K562 (cell line): ENCODE measurements around the gene ALG1.
"Not testable (repeated sequence)": the region's sequence is repeated elsewhere in the genome, so short reads cannot be mapped to it uniquely, and the experiment has no call there.

Source experiments
- CBX5 ChIP-seq: IDR thresholded peaks from 2 replicates; pipeline ENCODE4 v1.6.1; 2014; ENCODE audit warnings: low read depth, borderline replicate concordance
- ELF1 ChIP-seq: fragments of 200-800 bp; sonication (Bioruptor generic); IDR thresholded peaks from 2 replicates; pipeline ENCODE4 v1.6.1; 2016; ENCODE audit warnings: missing genetic modification characterization, missing compliant biosample characterization
- GABPB1 ChIP-seq: sonication (generic); formaldehyde crosslinking; IDR thresholded peaks from 2 replicates; pipeline ENCODE4 v1.8.0; 2022; ENCODE audit warnings: mild to moderate bottlenecking, missing genetic modification reagents
- HMBOX1 ChIP-seq: sonication (generic); IDR thresholded peaks from 2 replicates; pipeline ENCODE4 v1.6.1; 2016
- MXI1 ChIP-seq: IDR thresholded peaks from 2 replicates; pipeline ENCODE4 v1.6.1; 2011; ENCODE audit warnings: low read depth, mild to moderate bottlenecking, improper control_type of control experiment, low read length
- MYC ChIP-seq, 2 experiments: fragments of 250-450 bp in 1 of 2; sonication (Bioruptor Pico) in 1 of 2; IDR thresholded peaks; 2 replicates each; pipeline versions ENCODE4 v1.5.1 to v1.6.1; 2012 to 2021; ENCODE audit warnings: low read depth in 2 of 2, borderline replicate concordance in 1 of 2, improper control_type of control experiment in 1 of 2, low read length in 1 of 2, mild to moderate bottlenecking in 1 of 2, moderate library complexity in 1 of 2
- ZBED1 ChIP-seq: IDR thresholded peaks from 2 replicates; pipeline ENCODE4 v1.6.1; 2014
- ZBTB49 ChIP-seq: sonication (generic); formaldehyde crosslinking; IDR thresholded peaks from 2 replicates; pipeline ENCODE4 v1.8.0; 2022; ENCODE audit warnings: missing genetic modification reagents, mild to moderate bottlenecking, borderline replicate concordance
- ZFPM2 ChIP-seq: fragments of 250-450 bp; sonication (Bioruptor Pico); IDR thresholded peaks from 2 replicates; pipeline ENCODE4 v1.5.1; 2022; ENCODE audit warnings: mild to moderate bottlenecking
- ZSCAN29 ChIP-seq: fragments of 450-650 bp; IDR thresholded peaks from 2 replicates; pipeline ENCODE4 v1.6.1; 2017
- TF ChIP-seq, protein P1 (sequence below), 3 experiments: IDR thresholded peaks in 2 of 3; conservative IDR thresholded peaks in 1 of 3; 2 replicates each; pipeline ENCODE4 v1.5.1; 2011 to 2012; ENCODE audit warnings: low read length in 3 of 3, mild to moderate bottlenecking in 3 of 3, control low read depth in 2 of 3, improper control_type of control experiment in 1 of 3, inconsistent platforms in 1 of 3, low read depth in 1 of 3, mixed read lengths in 1 of 3, moderate library complexity in 1 of 3; ENCODE audit not compliant: insufficient read depth in 2 of 3

GRCh38 chr16:5085716-5086115, 14.1 kb downstream of the ALG1 start:
- TF ChIP-seq ELF1 (tag); ZSCAN29; ZBTB49 (CRISPR knock-in tag); CBX5; MYC (IDR thresholded peaks at IDR 0.05; ENCODE audit: low read depth, low read length); MYC (CRISPR knock-in tag; IDR thresholded peaks at IDR 0.05; ENCODE audit: borderline replicate concordance, low read depth); GABPB1; HMBOX1; ZFPM2 (CRISPR knock-in tag); MXI1; ZBED1: not testable (repeated sequence)
- TF ChIP-seq, protein P1, sequence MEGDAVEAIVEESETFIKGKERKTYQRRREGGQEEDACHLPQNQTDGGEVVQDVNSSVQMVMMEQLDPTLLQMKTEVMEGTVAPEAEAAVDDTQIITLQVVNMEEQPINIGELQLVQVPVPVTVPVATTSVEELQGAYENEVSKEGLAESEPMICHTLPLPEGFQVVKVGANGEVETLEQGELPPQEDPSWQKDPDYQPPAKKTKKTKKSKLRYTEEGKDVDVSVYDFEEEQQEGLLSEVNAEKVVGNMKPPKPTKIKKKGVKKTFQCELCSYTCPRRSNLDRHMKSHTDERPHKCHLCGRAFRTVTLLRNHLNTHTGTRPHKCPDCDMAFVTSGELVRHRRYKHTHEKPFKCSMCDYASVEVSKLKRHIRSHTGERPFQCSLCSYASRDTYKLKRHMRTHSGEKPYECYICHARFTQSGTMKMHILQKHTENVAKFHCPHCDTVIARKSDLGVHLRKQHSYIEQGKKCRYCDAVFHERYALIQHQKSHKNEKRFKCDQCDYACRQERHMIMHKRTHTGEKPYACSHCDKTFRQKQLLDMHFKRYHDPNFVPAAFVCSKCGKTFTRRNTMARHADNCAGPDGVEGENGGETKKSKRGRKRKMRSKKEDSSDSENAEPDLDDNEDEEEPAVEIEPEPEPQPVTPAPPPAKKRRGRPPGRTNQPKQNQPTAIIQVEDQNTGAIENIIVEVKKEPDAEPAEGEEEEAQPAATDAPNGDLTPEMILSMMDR (IDR thresholded peaks at IDR 0.05 in 2 of 3, conservative IDR thresholded peaks at IDR 0.05 in 1 of 3; ENCODE audit: insufficient read depth in 2 of 3, low read depth in 1 of 3, low read length in 3 of 3) = not testable (repeated sequence)
